K562 (cell line): ENCODE data around the gene TRAPPC12. TPM values are rescaled to one million over a fixed set of nuclear protein-coding genes. Genes with fewer than 3 reads are reported as not detected.

Experiments
- ATAC-seq: fragments of 200-7000 bp; cut with Tn5 transposase; 3 replicates; pipeline ENCODE4 v1.9.1; 2020; ENCODE audit warnings: moderate library complexity
- BruUV-seq: library from RNA; stranded (reverse); fragments of 400-500 nt; replicated peaks from 2 replicates; lab custom pipeline; 2021; lab: Mats Ljungman, UMichigan
- CTCF ChIA-PET: fragments of 300-600 bp; formaldehyde crosslinking; extraction: SDS; loops from one replicate; lab custom pipeline; 2021; ENCODE audit warnings: low intra/inter-chr PET ratio; lab: Yijun Ruan, JAX
- POLR2A ChIA-PET: fragments of 300-600, 350-650 bp; sonication (Branson Sonifier 250); formaldehyde crosslinking; extraction: SDS; loops from one replicate; lab custom pipeline; 2021; ENCODE audit warnings: antibody characterized with exemption, inconsistent platforms; lab: Yijun Ruan, JAX
- DNase-seq, 4 experiments: peaks; one replicate each; pipeline versions ENCODE4 v3.0.0 to v3.0.0-alpha.2; 2011 to 2018; ENCODE audit warnings: low spot score in 3 of 4, mixed read lengths in 3 of 4; ENCODE audit errors: extremely low read depth in 1 of 4
- FAIRE-seq: peaks from 2 replicates; lab custom pipeline; 2011; peaks lifted over from hg19 to GRCh38; lab: Jason Lieb, UNC
- H2AFZ ChIP-seq: 2 replicates; pipeline ENCODE4 v1.6.0; 2011; ENCODE audit warnings: low read depth, low read length, control low read depth, inconsistent platforms
- H3K27ac ChIP-seq: fragments of 200-600 bp; 3 replicates; pipeline ENCODE4 v1.8.0; 2011; ENCODE audit warnings: low read depth, mild to moderate bottlenecking, control low read depth, inconsistent platforms, low read length, moderate library complexity, mixed read lengths; ENCODE audit errors: extremely low read depth
- H3K27me3 ChIP-seq, 2 experiments: fragments of 300-600 bp in 1 of 2; 2 replicates in 1 of 2; 3 replicates in 1 of 2; pipeline versions ENCODE4 v1.6.0 to v1.8.0; 2011; ENCODE audit warnings: inconsistent platforms in 2 of 2, low read length in 2 of 2, mild to moderate bottlenecking in 1 of 2, mixed read lengths in 1 of 2, moderate library complexity in 1 of 2; ENCODE audit not compliant: control insufficient read depth in 2 of 2, insufficient read depth in 2 of 2
- H3K36me3 ChIP-seq: fragments of 300-600 bp; 3 replicates; pipeline ENCODE4 v1.8.0; 2011; ENCODE audit warnings: mild to moderate bottlenecking, low read length, inconsistent platforms; ENCODE audit not compliant: control insufficient read depth, insufficient read depth
- H3K4me1 ChIP-seq, 2 experiments: fragments of 200-600 bp in 1 of 2; replicated peaks in 1 of 2; 2 replicates in 1 of 2; 3 replicates in 1 of 2; pipeline versions ENCODE4 v1.5.1 to v1.8.0; 2011; ENCODE audit warnings: inconsistent platforms in 2 of 2, low read length in 2 of 2, mild to moderate bottlenecking in 1 of 2, mixed read lengths in 1 of 2, moderate library complexity in 1 of 2; ENCODE audit not compliant: control insufficient read depth in 2 of 2, insufficient read depth in 2 of 2
- H3K4me2 ChIP-seq: 2 replicates; pipeline ENCODE4 v1.6.1; 2011; ENCODE audit warnings: low read length, control low read depth, inconsistent platforms, mixed read lengths; ENCODE audit not compliant: insufficient read depth
- H3K4me3 ChIP-seq: fragments of 200-600 bp; sonication (generic), shearing (Covaris generic); 2 replicates; pipeline ENCODE4 v1.5.1; 2016; ENCODE audit warnings: control low read depth, inconsistent platforms
- H3K79me2 ChIP-seq: fragments of 200-600 bp; 3 replicates; pipeline ENCODE4 v1.8.0; 2011; ENCODE audit warnings: low read length, inconsistent platforms; ENCODE audit not compliant: control insufficient read depth, insufficient read depth
- H3K9ac ChIP-seq, 2 experiments: 2 replicates each; pipeline versions ENCODE4 v1.6.0 to v1.6.1; 2011; ENCODE audit warnings: low read depth in 2 of 2, low read length in 2 of 2, control low read depth in 1 of 2, inconsistent platforms in 1 of 2, mild to moderate bottlenecking in 1 of 2, mixed read lengths in 1 of 2; ENCODE audit not compliant: insufficient read depth in 1 of 2
- H3K9me1 ChIP-seq: one replicate; pipeline ENCODE4 v1.6.0; 2011; ENCODE audit warnings: inconsistent platforms, mild to moderate bottlenecking, low read length, moderate library complexity; ENCODE audit not compliant: control insufficient read depth, insufficient read depth
- H3K9me3 ChIP-seq: replicated peaks from 2 replicates; pipeline ENCODE4 v1.5.1; 2011; ENCODE audit warnings: low read depth, low read length, inconsistent platforms; ENCODE audit not compliant: control insufficient read depth, insufficient read depth
- H4K20me1 ChIP-seq: replicated peaks from 2 replicates; pipeline ENCODE4 v1.6.1; 2011; ENCODE audit warnings: low read length, inconsistent platforms, mixed read lengths; ENCODE audit not compliant: control insufficient read depth, insufficient read depth
- CBFB ChIP-seq: sonication (generic); formaldehyde crosslinking; IDR thresholded peaks from 2 replicates; pipeline ENCODE4 v1.4.0; 2020; ENCODE audit warnings: mild to moderate bottlenecking, missing genetic modification reagents
- DIDO1 ChIP-seq: fragments of 450-650 bp; IDR thresholded peaks from 2 replicates; pipeline ENCODE4 v1.6.1; 2016; ENCODE audit warnings: low read depth, missing biosample characterization, missing genetic modification characterization
- FOXJ2 ChIP-seq: fragments of 200-800 bp; sonication (Bioruptor generic); IDR thresholded peaks from 2 replicates; pipeline ENCODE4 v1.6.1; 2016; ENCODE audit warnings: missing genetic modification characterization, missing compliant biosample characterization
- ILK ChIP-seq: fragments of 450-650 bp; IDR thresholded peaks from 2 replicates; pipeline ENCODE4 v1.6.1; 2016; ENCODE audit warnings: missing genetic modification characterization, low read depth, mild to moderate bottlenecking, missing compliant biosample characterization, moderate library complexity, borderline replicate concordance
- NFATC3 ChIP-seq: fragments of 450-650 bp; IDR thresholded peaks from 2 replicates; pipeline ENCODE4 v1.6.1; 2017; ENCODE audit warnings: mild to moderate bottlenecking
- RBM39 ChIP-seq: fragments of 200-400 bp; formaldehyde crosslinking; optimal IDR thresholded peaks from 2 replicates; pipeline ENCODE3; 2018; ENCODE audit warnings: low read depth, low read length
- SMARCA5 ChIP-seq: fragments of 450-650 bp; IDR thresholded peaks from 2 replicates; pipeline ENCODE4 v1.6.1; 2016
- TAF9B ChIP-seq: fragments of 450-650 bp; IDR thresholded peaks from 2 replicates; pipeline ENCODE4 v1.6.1; 2018; ENCODE audit warnings: mild to moderate bottlenecking; ENCODE audit not compliant: partially characterized antibody
- U2AF2 ChIP-seq: fragments of 200-400 bp; formaldehyde crosslinking; optimal IDR thresholded peaks from 2 replicates; pipeline ENCODE3; 2017; ENCODE audit warnings: low read depth, mild to moderate bottlenecking, low read length
- ZNF184 ChIP-seq: sonication (generic); formaldehyde crosslinking; IDR thresholded peaks from 2 replicates; pipeline ENCODE4 v1.5.0; 2020; ENCODE audit warnings: missing genetic modification reagents
- WGBS: fragments of 100-300 bp; shearing (Covaris generic); methylation state at CpG from one replicate; pipeline ENCODE4 v1.1.6; 2016; ENCODE audit warnings: low coverage, mixed read lengths; ENCODE audit not compliant: insufficient coverage; ENCODE audit errors: missing lambda C conversion rate; 5-methylcytosine and 5-hydroxymethylcytosine counted together
- in situ Hi-C: fragments of 300-500 bp; cut with MboI; formaldehyde crosslinking; loops from 4 replicates; pipeline ENCODE4 v1.15.0; 2018; ENCODE audit warnings: inconsistent platforms, mixed read lengths
- intact Hi-C: fragments of 100-400 bp; cut with micrococcal nuclease; formaldehyde crosslinking; loops from 2 replicates; pipeline ENCODE4 v1.14.2; 2022
- polyA plus RNA-seq, 8 experiments: library from polyadenylated mRNA; depleted of rRNA in 4 of 8; stranded (reverse) in 5 of 8; unstranded in 3 of 8; fragments of >200 nt; fragmentation: Nextera tagmentation in 2 of 8; fragmentation: Illumina TruSeq in 1 of 8; extraction: Ambion mirVana in 2 of 8; extraction: Trizol in 1 of 8; gene quantifications; 2 replicates each; pipeline versions ENCODE4 v1.2.1 to v1.2.3, GENCODE V29; 2011 to 2014; ENCODE audit warnings: inconsistent platforms in 1 of 8, missing spikeins in 1 of 8
- total RNA-seq, 7 experiments: library from RNA; depleted of rRNA in 6 of 7; stranded (reverse); fragments of >200 nt in 6 of 7; fragmentation: Illumina TruSeq in 2 of 7; extraction: Trizol in 2 of 7; gene quantifications; 2 replicates each; pipeline versions ENCODE4 v1.2.1 to v1.2.3, GENCODE V29; 2011 to 2021; ENCODE audit warnings: low replicate concordance in 1 of 7
- TF ChIP-seq, protein P1 (sequence below): sonication (generic); formaldehyde crosslinking; IDR thresholded peaks from 2 replicates; pipeline ENCODE4 v1.8.0; 2023; ENCODE audit warnings: mild to moderate bottlenecking, missing genetic modification reagents
- TF ChIP-seq, protein P2 (sequence below): fragments of 250-450 bp; sonication (Bioruptor Pico); IDR thresholded peaks from 2 replicates; pipeline ENCODE4 v1.4.0; 2020; ENCODE audit warnings: mild to moderate bottlenecking
- TF ChIP-seq, protein P3 (sequence below): fragments of 250-450 bp; sonication (Bioruptor Pico); IDR thresholded peaks from 2 replicates; pipeline ENCODE4 v1.8.0; 2022; ENCODE audit warnings: inconsistent platforms

Gene TRAPPC12
- total and polyA plus RNA-seq, 9 of the 15 experiments (the other 6 are each of a cell fraction or from before 2014, with no cell fraction given) = 8.0 to 75.2 (median 39.1) TPM

DNA sequence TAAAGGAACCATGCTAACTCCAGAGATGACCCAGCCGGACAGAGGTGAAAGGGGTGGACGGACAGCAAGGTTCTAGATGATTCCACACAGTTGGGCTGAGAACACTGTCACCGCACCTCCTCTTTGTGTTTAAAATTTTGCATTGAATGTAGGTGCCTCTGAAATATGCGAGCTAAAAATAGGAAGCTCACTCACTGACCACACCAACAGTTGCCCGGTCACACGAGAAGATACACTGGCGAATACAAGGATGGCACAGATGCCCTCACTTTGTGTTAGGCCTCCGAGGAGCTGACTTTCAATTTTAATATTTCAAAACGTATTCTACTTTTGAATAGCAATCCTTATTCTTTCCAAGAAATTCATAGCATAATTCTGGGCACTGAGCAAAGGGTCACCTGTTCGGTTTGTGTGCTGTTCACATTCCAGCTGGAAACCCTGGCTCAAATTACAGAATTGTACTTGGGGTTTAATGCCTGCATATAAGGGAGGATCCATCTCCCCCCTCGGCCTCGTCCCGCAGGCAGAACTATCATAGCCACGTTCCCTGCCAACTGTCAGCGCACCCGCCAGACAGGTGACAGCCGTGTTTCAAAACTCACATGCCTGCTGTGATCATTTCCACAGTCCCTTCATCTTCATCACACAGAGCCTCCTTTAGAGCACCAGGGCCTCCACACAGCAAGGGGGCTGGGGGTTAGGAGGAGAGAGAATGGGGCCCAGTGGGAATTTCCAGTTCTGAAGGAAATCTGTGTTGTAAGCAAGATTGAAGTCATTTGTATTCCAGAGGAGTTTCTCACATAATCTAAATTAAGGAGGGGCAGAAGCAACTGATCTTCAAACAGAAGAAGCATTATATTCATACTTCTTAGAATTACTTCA, 91.6 kb downstream of the TRAPPC12 start (continued):
- TF ChIP-seq, protein P1, sequence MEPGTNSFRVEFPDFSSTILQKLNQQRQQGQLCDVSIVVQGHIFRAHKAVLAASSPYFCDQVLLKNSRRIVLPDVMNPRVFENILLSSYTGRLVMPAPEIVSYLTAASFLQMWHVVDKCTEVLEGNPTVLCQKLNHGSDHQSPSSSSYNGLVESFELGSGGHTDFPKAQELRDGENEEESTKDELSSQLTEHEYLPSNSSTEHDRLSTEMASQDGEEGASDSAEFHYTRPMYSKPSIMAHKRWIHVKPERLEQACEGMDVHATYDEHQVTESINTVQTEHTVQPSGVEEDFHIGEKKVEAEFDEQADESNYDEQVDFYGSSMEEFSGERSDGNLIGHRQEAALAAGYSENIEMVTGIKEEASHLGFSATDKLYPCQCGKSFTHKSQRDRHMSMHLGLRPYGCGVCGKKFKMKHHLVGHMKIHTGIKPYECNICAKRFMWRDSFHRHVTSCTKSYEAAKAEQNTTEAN = no peak
- TF ChIP-seq, protein P2, sequence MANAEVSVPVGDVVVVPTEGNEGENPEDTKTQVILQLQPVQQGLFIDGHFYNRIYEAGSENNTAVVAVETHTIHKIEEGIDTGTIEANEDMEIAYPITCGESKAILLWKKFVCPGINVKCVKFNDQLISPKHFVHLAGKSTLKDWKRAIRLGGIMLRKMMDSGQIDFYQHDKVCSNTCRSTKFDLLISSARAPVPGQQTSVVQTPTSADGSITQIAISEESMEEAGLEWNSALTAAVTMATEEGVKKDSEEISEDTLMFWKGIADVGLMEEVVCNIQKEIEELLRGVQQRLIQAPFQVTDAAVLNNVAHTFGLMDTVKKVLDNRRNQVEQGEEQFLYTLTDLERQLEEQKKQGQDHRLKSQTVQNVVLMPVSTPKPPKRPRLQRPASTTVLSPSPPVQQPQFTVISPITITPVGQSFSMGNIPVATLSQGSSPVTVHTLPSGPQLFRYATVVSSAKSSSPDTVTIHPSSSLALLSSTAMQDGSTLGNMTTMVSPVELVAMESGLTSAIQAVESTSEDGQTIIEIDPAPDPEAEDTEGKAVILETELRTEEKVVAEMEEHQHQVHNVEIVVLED (CRISPR knock-in tag) = no peak
- TF ChIP-seq RBM39 = no peak

DNA sequence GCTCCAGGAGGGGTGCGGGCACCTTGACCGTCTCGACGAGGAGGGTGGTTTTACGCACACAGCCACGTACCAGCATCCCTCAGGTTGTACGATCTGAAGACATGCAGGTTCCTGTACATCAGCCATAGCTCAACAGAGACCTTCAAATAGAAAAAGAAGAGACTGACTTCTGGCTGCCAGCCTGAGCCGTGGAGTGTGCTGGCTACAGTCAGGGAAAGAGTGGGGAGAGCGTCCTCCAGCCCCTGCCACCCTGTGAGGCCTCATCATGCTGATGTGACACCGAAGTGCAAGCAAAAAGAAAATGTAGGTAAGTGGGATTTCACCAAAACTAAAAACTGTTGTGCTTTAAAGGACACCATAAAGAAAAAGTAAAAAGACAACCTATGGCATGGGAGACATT, 92.8 kb downstream of the TRAPPC12 start:
- CTCF ChIA-PET = no interaction called here
- H3K79me2 ChIP-seq = no peaks in the 10 kb centered on the region
- peaks cover 77% of the 10 kb centered on the region; the same call in 2 of the 3 replicates for H3K36me3 ChIP-seq
- ATAC-seq (no peak), DNase-seq (no peak), FAIRE-seq (no peak)
- no TSS peak for BruUV-seq
- H2AFZ ChIP-seq = no peak overlapping the region
- POLR2A ChIA-PET = interaction anchor here (1.0 kb wide), 1 partner anchor 31 kb away, joined by 3 read pairs; no protein-coding TSS in a partner anchor
- TF ChIP-seq TAF9B (no peak), CBFB (no peak), ILK (no peak), U2AF2 (no peak), SMARCA5 (no peak), DIDO1 (tag) (no peak), FOXJ2 (tag) (no peak), ZNF184 (CRISPR knock-in tag) (no peak), NFATC3 (no peak)
- TF ChIP-seq, protein P3, sequence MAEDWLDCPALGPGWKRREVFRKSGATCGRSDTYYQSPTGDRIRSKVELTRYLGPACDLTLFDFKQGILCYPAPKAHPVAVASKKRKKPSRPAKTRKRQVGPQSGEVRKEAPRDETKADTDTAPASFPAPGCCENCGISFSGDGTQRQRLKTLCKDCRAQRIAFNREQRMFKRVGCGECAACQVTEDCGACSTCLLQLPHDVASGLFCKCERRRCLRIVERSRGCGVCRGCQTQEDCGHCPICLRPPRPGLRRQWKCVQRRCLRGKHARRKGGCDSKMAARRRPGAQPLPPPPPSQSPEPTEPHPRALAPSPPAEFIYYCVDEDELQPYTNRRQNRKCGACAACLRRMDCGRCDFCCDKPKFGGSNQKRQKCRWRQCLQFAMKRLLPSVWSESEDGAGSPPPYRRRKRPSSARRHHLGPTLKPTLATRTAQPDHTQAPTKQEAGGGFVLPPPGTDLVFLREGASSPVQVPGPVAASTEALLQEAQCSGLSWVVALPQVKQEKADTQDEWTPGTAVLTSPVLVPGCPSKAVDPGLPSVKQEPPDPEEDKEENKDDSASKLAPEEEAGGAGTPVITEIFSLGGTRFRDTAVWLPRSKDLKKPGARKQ (CRISPR knock-in tag) = no peak
- H3K9me1 ChIP-seq = peaks cover 5% of the 10 kb centered on the region
- H3K27me3 ChIP-seq = no peaks in the 10 kb centered on the region
- H3K9me3 ChIP-seq = no peaks in the 10 kb centered on the region
- 0 out of 2 replicates have a peak, but pooled peaks cover 4% of the 10 kb centered on the region for H4K20me1 ChIP-seq
- no peak overlapping the region for H3K4me2 ChIP-seq
- no peak overlapping the region for H3K27ac ChIP-seq
- H3K4me3 ChIP-seq = no peak overlapping the region
- WGBS = 95% methylated on average over 9 of the region's 10 CpGs
- in situ Hi-C loops = no loop called here
- intact Hi-C loops = no loop called here
- H3K4me1 ChIP-seq = peaks cover 0 to 3% of the 10 kb centered on the region in 2 experiments; a peak in 1 of 5 replicates
- no peak overlapping the region for H3K9ac ChIP-seq
